Femur (tissue), 1 donor: Measurements from ENCODE around the gene PHKB.
"Not testable (repeated sequence)": the region's sequence is repeated elsewhere in the genome, so short reads cannot be mapped to it uniquely, and the experiment has no call there.

Source experiments
- DNase-seq: peaks from one replicate; pipeline ENCODE4 v3.0.0-alpha.2; 2017

Gene PHKB

GRCh38 chr16:47460711-47461597, at the start of gene PHKB, which contains the start of gene ITFG1:
TSS of gene PHKB (plus strand) at chr16:47461331. CDS start at chr16:47461351, 20 bp downstream.
TSS of gene ITFG1 (minus strand) at chr16:47461063. CDS start at chr16:47461045, 18 bp downstream.
- DNase-seq, result peak; percentile 95

GRCh38 chr16:47413041-47413440, 48.1 kb upstream of the PHKB start:
- no peak for DNase-seq

GRCh38 chr16:47416869-47417268, 44.3 kb upstream of the PHKB start:
- no peak for DNase-seq

- no peak for DNase-seq
Measured at GRCh38 chr16:47424846-47425245, 36.3 kb upstream of the PHKB start.

- DNase-seq, result no peak
Measured at GRCh38 chr16:47426806-47427205, 34.3 kb upstream of the PHKB start.

- no peak for DNase-seq
Measured at GRCh38 chr16:47431960-47432359, 29.2 kb upstream of the PHKB start.

- not testable (repeated sequence) for DNase-seq
Measured at GRCh38 chr16:47434274-47434673, 26.9 kb upstream of the PHKB start.

GRCh38 chr16:47440066-47440465, 21.1 kb upstream of the PHKB start:
- not testable (repeated sequence) for DNase-seq

- not testable (repeated sequence) for DNase-seq
Measured at GRCh38 chr16:47442884-47443283, 18.2 kb upstream of the PHKB start.

- no peak for DNase-seq
Measured at GRCh38 chr16:47446431-47446830, 14.7 kb upstream of the PHKB start.

- no peak for DNase-seq
Measured at GRCh38 chr16:47448830-47449575, 12.1 kb upstream of the PHKB start.

GRCh38 chr16:47449788-47450187, 11.3 kb upstream of the PHKB start:
- DNase-seq, result no peak

- no peak for DNase-seq
Measured at GRCh38 chr16:47458331-47458730, 2.8 kb upstream of the PHKB start.

- DNase-seq, result no peak
Measured at GRCh38 chr16:47459603-47460002, 1.5 kb upstream of the PHKB start.

GRCh38 chr16:47460359-47460710, 796 bp upstream of the PHKB start:
- DNase-seq, result no peak

GRCh38 chr16:47461598-47462266, 601 bp downstream of the PHKB start:
- peak; percentile 24 for DNase-seq

GRCh38 chr16:47463771-47464624, 2.9 kb downstream of the PHKB start:
- no peak for DNase-seq

- DNase-seq, result no peak
Measured at GRCh38 chr16:47465919-47466630, 4.9 kb downstream of the PHKB start.

GRCh38 chr16:47467501-47467900, 6.4 kb downstream of the PHKB start:
- no peak for DNase-seq

- not testable (repeated sequence) for DNase-seq
Measured at GRCh38 chr16:47468070-47468689, 7.0 kb downstream of the PHKB start.

- no peak for DNase-seq
Measured at GRCh38 chr16:47469227-47469626, 8.1 kb downstream of the PHKB start.
